SIG-M5 treated with dmso at 0.1 percent for 504 hours (cell line): ENCODE data around the gene PLXNA2.
A peak's percentile ranks its signal among the peaks of the same experiment; 100 is the strongest.

Experiments used
- DNase-seq: peaks from one replicate; lab custom pipeline; 2025; ENCODE audit not compliant: unreplicated experiment; lab: John Stamatoyannopoulos, UW

Gene PLXNA2

DNA sequence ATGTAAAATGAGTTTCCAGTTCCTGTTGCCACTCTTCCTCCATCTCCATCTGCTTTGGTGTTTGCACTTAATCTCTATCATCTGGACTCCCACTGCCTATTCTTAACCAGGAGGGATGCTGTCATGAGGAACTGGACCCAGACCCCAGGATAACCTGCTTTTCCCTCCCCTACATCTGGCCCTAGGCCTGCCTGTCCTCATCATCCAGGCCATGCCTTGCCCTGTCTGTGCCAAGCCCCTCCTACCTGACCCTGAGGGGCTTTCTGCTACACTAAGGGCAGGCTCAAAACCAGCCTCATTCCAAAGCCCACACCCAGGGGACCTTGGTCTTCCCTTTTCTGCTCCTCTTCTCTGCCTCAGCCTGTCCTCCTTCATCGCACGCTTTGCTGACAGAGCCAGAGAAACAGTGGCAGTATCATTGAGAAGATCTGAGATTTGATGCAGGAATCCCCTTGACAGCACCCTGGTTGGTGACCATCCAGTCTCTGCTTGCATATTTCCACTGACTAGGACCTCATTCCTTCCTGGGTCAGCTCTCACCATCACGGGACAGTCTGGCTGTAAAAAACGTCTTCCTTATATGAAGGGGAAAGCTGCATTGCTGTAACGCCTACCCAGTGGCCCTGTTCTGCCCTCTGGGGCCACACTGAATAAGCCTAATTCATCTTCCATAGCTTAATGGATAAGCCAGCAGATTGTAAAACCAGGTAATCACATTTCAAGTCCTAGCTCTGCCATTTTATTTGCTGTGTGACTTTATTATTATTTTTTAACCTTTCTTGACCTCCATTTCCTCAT is 38.8 kb downstream of the PLXNA2 start:
- no peak for DNase-seq

DNA sequence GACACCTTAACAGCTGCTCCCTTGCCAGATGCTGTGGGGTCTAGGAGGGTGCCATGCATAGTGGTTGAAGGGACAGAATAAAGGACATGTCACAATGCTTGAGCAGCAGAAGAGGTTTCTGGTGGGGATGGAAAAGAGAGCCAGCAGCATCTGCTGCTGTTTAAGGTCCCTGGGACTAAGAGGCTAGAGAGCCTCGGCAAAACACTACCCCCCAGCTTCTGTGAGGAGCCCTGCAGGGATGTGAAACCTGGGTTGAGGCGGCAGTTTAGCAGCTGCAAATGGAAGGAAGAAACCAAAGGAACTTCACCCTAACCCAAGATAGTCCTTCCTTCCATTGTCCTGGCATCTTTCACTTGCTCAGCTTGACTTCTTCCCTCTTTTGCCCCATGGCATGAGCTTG is 39.4 kb downstream of the PLXNA2 start:
- DNase-seq, result peak; percentile 24

DNA sequence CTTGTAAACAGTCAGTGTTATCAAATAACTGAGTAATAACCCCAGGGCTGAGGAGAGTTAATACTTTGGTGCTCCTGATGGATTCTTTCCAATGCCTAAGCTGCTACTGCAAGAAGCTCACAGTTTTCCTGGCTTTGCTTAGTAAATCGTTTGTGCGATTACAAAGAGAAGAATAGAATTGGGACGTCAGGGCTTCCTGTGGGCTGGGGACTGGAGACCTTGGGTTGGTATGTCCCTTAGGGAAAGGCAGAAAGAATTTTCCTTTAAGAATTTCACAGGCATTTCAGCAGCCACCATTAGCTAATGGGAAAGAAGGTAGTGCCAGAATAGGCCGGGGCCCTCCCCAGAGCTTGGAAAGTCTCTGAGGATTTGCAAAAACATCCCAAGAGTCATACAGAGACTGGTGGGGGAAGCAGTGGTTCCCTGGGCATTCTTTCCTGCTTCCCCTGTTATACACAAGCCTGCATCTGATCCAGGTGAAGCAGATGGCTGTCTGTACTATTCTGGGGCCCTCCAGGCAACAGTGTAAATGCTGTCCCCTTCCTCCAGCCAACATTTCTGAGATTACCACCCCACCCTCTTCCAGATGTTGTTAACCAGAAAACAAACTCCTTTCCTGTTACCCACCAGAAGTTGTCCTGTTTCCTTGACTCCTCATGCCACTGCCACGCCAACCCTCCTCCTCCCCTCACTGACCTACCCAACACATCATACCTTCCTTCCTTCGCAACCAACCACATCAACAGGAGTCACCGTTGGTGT is 40.2 kb downstream of the PLXNA2 start:
- DNase-seq, result no peak

DNA sequence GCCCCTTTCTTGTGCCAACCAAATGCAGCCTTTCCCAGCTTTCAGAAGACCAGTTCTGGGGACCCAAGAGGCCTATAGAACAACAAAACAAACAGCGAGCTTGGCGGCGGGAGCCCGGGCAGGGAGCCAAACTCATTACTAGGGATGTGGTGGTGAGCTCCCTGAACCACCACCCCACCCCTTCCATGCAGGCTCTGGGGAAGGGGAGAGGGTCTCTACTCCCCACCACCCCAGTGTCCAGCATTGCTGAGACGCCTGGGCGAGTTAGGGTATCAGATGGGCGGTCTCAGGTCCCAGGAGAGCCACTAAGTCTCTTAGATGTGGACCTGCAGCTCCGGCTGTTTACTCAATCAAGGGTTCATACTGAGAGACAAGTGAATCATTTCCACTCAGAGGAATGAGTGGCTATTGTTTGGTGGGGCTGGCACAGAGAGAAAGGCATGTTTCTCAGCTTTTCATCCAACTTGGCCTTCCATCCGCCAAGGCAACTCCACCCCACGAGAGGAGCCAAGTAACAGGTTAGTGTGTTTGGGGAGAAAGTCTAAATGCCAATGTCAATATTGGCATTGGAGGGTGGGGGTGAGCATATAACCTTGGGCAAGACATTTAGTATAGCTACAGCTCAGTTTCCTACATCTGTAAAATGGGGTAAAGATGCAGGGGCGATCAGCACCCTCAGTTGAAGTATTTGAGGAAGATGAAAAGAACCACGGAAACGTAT is 40.9 kb downstream of the PLXNA2 start:
- no peak for DNase-seq

DNA sequence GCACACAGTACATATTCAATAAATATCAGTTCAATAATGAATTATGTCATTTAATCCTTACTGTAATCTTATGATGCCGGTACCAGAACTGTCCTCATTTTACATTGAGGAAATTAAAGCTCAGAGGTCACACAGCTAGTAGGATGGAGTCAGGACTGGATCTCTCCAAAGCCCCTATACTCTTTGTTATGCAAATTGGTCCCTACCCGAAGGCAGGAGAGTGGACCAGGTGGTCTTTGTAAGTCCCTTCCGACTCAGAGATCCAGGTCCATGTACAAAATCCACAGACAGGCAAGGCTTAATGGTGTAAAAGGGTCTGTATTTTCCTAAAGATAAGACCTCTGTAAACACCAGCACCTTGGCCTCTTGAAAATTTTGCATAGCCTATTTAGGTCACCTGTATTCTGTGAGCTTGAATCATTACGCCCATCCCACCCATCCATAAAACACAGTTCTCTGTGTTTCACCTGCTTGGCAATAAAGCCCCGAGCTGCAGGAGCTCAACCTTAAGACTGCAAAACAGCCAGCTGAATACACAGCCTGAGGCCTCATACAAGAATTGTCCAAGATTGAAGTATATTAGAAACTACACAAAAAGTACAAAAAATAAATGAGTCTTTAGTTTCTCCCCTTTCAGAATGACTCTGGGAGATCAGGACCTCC is 41.7 kb downstream of the PLXNA2 start:
- no peak for DNase-seq

DNA sequence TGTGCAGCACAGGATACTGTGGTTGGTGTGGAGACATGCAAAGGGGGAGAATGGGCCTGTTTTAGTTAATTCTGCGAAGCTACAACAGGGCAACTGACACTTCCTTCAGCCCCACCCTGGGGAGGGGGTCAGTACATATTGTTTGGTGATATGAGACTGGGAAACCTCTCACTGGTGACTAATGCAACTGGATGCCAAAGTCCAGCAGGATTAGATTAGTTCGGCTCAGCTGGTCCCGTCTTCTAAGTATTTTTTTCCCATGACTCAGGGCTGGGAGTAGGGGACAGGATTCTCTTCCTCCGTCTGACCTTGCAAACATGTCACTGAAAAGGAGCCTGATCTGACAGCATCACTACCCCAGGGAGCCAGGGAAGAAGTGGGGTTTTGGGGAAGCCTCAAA is 43.0 kb downstream of the PLXNA2 start:
- no peak for DNase-seq

DNA sequence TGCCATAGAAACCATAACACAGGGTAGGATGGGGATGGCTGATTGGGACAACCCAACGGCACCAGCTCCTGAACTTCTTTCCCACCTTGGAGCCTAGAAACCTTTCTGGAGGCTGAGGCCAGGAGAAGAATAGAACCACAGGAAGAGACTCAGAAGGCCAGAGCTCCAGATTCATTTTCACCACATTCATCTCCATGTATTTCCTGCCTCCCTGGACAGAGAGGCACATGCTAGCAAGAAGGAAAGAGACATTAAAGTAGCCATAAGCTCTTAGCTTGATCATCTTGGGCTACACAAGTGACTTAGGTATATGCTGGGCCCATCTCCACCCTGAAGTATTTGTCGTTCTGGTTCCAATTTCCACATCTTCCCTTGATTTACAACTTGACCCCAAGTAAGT is 44.1 kb downstream of the PLXNA2 start:
- no peak for DNase-seq

DNA sequence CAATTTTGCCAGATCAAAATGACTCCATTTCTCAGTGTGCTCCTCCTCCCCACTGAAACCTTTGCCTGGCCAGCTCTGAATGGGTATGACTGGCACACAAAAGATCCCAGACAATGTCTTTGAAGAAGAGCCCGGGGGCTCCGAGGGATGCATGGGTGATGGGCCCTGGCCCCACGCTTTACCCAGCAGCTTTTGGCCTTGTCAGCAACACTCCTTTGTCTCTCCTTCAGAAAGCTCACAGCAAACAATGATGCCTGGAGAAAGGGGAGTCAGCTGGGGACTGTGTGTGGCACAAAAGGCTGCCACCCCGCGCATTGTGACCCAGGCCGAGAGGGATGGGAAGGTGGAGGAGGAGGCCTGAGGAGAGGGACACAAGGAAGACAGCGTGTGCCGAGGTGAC is 45.9 kb downstream of the PLXNA2 start:
- no peak for DNase-seq

DNA sequence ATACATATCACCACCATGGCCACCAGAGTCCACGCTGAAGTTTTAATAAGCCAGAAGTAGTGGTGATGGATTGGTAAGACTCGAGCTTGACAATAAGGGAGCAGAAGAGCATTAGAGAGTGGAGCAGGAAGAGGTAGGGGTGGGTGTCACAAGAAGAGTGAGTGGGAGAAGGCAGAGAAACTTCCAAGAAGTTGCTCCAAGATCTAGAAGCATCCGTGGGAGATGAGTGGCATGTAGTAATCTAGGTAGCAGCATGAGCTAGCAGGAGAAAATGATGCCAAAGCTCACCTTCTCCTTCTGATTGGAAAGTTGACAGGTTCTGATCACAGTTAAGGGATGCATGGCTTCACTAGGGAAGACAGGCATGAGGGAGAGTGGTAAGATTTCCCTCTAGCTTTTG is 49.2 kb downstream of the PLXNA2 start:
- no peak for DNase-seq

DNA sequence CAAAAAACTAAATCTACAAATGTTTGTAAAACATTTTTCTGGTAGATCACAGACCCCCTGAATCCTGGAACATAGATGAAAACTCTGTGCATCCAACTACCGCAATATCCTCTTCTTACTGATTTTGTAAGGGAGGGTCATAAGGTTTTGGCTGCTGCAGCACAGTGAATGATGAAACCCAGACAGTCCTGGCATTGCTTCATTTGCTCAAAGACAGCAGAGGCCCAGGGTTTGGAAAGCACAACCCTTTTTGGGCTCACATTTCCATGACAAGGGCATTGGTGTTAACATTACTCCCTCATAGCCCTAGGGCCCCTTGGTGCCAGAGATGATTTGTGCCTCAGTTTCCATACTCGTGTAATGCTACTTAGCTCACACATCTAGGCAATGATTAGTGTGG is 51.2 kb downstream of the PLXNA2 start:
- DNase-seq, result peak; percentile 81

DNA sequence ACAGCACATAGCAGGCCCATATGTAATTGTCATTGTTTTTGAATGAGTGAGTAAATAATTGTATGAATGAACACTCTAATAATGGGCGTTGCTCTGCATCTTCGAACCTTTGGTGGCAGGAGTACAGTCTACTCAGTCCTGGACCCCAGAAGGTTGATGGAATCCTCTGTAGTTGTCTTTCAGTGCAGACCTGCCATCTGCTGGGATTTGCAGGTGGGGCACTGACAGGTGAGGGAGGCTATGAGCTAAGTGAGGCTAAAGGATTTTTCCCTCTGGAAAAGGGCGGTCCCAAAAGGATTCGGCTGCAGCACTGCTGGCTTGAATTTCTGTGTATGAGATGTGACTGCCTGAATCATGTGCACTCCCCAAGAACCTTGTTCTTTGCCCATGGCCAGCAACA is 53.4 kb downstream of the PLXNA2 start:
- DNase-seq, result no peak

DNA sequence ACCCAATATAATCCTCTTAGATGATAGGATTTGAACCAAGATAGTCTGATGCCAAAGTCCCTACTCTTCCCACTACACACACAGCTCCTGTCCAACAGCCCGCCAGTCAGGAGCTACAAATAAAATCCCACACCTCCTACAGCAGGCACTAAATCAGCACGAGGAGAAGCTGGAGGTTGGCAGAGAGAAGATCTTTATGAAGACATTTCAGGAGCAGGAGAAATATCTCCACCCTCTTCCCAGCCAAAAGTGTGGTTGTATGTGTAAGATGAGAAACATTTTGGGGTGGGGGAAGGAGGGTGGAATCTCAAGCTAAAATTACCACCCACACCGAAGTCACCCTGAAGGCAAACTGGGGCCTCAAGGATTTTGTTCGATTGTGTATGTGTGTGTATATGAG is 54.5 kb downstream of the PLXNA2 start:
- DNase-seq, result no peak

DNA sequence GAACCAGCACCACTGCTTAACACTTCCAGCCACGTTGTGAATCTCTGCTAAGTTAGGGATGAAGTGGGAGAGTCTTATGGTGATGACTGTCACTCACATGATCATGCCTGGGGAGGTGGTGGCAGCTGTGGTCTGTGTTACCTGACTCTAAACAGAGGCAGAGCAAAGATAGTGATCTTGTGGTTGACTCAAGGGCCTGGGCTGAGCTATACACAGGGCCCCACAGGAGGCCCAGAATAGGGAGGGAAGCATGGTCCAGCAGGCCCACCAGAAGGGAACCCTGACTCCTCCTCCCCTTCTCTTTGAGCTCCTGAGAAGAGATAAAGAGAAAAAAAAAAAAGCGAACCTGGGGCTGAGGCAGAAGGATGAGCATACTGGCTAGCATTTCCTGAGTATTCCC is 55.0 kb downstream of the PLXNA2 start:
- no peak for DNase-seq

DNA sequence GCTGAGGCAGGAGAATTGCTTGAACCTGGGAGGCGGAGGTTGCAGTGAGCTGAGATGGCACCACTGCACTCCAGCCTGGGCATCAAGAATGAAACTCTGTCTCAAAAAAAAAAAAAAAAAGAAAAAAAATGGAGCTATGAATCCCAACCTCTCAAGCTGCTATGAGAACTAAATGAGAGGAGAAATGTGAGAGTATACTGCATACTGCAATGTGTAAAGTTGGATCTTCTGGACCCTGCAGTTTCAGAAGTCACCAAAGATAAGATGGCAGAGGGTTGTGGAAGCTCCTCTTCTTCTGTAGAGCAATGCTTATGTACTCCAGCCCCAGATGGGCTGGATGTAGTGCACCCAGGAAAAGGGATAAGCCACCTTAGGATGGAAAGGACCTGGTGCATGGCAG is 55.6 kb downstream of the PLXNA2 start:
- no peak for DNase-seq

DNA sequence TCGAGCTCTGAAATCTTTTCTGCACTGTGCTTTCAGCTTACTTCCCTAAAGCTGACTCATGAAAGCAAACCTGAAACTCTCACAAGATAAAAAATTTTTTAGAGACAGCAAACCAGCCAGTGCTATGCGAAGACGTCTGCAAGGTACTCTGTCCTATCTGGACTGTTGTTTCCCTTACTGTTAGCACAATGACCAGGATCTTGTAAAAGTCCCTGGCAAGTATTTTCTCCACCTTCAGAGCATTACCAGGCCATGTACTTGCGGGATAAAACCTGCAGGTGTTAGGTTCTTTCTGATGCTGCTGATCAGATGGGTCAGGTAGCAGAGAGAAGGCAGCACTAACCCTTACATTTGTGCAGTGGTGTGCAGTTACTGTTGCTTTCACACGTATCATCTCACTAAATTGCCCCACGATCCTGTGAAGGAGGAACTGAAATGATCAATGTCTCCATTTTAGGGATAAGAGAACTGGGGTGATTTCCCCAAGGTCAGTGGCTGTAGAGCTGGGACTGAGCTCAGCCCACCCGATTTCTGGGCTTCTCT is 56.6 kb downstream of the PLXNA2 start:
- DNase-seq, result peak; percentile 33

DNA sequence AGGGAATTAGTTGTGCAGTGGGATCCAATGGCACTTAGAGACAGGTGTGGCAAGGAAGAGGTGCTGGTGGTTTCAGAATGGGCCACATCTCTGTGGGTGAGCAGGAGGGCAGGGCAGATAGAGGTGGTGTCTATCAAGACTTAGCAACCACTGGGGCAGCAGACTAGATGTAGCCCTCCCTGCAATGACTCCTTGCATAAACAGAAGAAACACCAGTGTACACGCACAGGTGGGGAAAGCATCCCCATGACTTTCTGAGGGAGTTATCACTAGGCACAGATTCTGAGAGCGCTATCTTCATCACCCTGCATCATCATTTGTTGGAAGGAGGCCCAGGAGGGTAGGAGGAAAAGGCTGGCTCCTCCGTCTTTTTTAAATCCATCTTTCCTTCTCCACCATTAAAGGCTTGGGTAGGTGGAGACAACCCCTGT is 58.4 kb downstream of the PLXNA2 start:
- no peak for DNase-seq

DNA sequence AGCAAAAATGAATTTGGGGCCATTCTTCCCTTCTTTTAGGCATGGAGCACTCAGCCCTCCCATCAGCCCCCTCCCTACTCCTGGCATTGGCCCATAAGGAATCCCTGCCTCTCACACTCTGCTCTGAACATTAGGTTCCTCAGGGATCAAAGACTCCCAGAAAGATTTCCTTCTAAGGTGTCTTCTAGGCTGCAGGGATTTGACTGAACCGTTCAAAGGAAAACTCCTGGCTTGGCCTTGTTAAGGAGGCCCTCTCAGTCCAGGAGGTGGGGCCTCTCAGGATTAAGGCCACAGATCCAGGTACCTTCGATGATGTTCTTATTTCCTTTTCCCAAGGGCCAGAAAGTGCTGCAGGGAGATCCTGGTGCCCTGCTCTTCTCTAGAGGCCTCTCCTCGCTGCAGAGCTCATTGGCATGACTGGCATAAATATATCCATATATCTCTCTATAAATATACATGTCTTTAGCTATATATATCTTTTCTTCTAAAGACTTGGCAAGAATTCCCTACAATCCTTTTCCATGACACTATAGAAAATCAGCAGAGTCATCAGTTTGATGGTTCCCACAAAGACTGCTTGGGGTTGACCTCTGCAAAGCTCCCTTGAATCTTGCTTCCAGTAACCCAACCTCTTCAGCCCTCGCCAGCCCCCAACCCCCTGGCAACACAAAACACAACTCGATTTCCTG is 59.1 kb downstream of the PLXNA2 start:
- no peak for DNase-seq

DNA sequence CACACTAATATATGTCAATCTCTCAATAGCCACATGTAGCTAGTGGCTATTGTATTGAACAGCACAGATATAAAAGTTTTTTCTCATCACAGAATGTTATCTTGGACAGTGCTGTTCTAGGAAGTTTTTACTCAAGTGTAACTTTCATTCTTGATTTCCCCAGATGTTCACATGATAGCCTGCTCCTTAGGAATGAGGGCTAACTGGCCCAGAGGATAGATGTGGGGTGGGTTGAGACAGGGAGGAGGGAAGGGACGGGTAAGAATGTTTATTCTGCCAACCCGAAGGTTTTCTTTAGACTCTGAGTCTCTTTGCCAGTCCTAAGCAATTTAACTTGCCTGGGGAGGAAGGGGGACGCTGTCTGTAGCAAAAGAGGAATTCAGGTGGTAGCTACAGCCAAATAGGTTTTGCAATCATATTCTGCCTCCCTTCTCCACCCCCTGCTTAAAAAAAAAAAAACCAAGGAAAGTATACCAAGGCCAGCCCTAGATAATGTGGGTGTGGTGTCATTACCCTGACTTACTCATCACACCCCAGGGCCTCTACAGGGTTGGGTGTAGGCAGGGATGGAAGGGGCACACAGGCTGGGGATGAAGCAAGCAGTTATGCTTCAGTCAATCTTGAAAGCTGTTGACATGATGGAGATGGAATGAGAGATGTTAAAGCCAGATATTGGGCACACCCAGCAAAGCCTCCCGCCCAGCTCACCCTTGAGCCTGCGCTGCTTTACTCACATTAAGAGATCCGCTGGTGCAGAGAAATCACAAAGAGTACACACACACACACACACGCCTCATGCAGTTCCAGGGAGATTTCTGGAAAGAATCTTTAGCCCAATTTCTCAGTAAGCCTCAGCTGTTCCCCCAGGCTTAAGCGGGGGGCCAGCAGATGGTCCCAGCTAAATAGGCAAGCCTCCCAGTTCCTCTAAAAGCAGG is 59.9 kb downstream of the PLXNA2 start:
- DNase-seq, result peak; percentile 87

DNA sequence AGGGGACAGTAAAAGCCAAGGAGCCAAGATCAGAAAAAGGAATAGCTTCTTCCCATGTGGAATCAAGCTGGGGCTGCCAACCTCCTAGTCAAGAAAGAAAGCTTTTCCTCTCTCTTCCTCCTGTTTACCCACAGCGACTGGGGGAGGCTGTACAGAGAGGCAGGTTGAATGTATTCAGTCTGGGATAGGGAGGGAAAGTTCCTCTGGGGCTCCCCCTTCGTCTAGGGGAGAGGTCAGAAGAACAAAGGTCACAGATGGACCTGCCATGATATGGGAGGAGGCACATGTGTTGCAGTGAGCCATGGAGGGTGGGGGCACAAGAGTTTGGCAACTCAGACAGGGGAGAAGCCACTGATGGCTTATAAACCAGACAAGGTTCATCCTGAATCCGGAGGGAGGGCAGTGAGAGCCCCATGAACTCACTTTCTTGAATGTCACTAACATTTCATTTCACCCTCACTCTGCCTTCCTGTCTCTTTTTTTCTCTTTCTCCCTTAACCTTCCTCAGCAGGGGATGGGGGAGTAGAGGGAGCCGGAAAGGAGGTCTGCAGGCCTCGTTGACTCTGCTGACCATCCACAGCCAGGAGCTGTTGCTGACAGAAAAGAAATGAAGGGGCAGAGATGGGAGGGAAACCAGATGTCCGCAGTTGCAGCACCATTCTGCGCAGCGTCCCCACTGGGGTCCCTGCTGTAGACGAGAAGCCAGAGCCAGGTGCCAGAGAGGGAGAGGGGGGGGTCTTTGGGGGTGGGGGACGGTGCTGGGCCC is 61.1 kb downstream of the PLXNA2 start:
- DNase-seq, result no peak
